Fibroblast of mammary gland (primary cell): ENCODE data around the gene CABP4.

Source experiments
- DNase-seq: peaks from one replicate; pipeline ENCODE4 v3.0.0-alpha.2; 2010; ENCODE audit warnings: low read depth
- H3K4me3 ChIP-seq: 2 replicates; pipeline ENCODE4 v1.5.1; 2011; ENCODE audit warnings: low read depth, mild to moderate bottlenecking, low read length, moderate library complexity; ENCODE audit not compliant: control insufficient read depth
- CTCF ChIP-seq: conservative IDR thresholded peaks from 2 replicates; pipeline ENCODE4 v1.5.1; 2011; ENCODE audit warnings: low read depth, low read length, inconsistent platforms; ENCODE audit not compliant: control insufficient read depth, insufficient read depth

CABP4 gene

DNA sequence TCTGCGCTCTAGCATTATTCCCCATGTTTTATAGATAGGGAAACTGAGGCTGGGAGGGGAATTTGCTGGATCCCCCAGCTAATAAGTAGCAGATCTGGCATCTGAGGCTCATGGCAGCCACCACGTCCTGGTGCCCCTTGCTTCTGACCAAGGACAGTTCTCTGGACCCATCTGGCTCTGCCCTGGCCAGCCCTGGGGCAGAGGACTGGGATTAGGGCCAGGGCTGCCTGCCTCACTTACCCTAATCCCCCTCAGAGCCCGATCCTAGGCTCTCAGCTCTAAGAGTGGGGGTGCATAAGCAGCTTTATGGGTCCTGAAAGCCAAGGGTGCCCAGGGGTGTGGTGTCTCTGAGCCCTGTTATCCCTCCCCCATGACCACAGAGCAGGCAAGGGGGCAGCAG is at the start of gene CABP4:
Gene CABP4, plus strand, starts transcription at position 301 of the 400 bp plus-strand sequence. Its CDS starts 70 bp downstream, at position 371.
- no peak for DNase-seq
- TF ChIP-seq CTCF: no peak
- H3K4me3 ChIP-seq: no peak within 1 kb of the TSS

DNA sequence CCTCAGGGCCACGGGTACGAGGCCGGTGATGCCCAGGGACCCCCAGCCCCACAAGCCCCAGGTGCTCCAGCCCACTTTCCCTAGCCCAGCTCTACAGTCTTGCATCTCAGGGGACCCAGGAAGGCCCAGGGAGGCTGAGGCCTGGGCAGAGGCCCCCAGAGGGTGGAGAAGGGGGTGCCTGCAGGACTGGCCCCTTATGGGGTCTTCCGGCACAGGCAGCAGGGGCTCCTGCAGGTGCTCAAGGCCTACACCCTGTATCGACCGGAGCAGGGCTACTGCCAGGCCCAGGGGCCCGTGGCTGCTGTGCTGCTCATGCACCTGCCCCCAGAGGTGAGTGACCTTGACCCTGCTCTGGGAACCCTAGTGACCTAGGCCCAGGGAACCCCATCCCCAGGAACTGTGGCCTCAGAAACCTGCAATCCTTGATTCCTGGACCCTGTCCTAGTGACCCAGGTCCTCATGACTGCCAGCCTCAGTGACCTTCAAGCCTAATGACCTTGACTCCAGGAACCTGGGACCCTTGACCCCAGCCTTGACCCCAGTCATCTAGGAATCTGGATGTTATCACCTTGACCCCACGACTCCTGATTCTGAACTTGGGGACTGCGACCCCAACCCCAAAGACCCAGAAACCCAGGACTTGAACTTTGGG is 49.3 kb upstream of the CABP4 start:
- H3K4me3 ChIP-seq: no peak overlapping the region
- no peak for DNase-seq
- TF ChIP-seq CTCF: no peak

- no peak for DNase-seq
- H3K4me3 ChIP-seq: no peak overlapping the region
- no peak for TF ChIP-seq CTCF
Observed at GRCh38 chr11:67406420-67406968, 48.7 kb upstream of the CABP4 start.

DNA sequence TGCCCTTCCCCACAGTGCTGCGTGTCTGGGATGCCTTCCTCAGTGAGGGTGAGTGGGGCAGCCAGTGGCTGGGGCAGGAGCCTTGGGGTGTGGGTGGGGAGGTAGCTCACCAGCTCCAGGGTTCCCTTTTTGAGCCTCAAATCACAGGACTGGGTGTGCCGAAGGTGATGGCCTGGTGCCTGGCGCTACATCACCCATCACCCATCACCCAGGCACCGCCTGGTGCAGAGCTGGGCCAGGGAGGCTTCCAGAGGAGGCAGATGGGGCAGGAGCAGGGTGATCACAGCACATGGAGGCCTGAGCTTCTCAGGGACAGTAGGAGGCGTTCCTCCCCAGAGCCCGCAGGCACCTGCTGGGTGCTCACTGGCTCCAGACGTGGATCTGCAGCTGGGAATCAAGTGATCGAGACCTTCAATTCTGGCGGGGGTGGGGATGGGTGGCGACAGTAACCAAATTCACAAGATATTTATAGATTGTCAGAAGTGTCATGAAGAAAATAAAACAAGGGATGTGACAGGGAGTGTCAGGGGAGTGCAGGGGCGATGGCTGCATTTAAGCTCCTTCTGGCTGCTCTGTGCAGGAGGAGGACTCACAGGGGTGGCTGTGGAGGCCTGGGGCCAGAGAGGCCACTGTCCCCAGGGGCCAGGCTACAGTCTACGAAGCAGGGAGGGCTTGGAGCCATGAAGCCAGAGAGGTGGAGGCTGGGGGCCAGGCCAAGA is 48.0 kb upstream of the CABP4 start:
- no peak overlapping the region for H3K4me3 ChIP-seq
- no peak for DNase-seq
- no peak for TF ChIP-seq CTCF

DNA sequence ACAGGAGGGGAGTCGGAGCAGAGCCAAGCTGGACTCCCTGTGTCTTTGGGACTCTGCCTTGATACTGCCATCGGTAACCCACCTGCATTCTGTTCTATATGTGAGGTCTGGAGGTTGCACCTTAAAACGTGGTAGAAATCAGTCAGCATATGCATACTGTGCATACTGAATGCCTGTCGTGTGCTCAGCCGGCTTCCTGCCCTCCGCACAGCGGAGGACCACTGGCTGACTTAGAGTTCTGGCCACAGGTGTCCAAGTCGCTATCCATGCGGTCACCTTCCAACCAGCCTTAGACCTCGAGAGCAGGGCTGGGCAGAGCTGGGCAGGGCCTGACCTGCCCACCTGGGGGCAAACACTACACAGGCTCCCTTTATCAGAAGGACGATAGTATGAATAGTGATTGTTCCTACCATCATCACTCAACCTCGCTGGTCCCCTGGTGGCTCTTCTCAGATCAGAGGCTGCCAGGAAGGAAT is 47.4 kb upstream of the CABP4 start:
- DNase-seq: no peak
- no peak overlapping the region for H3K4me3 ChIP-seq
- TF ChIP-seq CTCF: no peak

GRCh38 chr11:67408437-67409200 is 46.5 kb upstream of the CABP4 start:
- H3K4me3 ChIP-seq: no peak overlapping the region
- no peak for DNase-seq
- no peak for TF ChIP-seq CTCF
